Nephron progenitor cell (in vitro differentiated cells): Measurements from ENCODE around the gene SLC25A41.

Experiments used
- DNase-seq: peaks from one replicate; pipeline ENCODE4 v3.0.0; 2021
- H3K27ac Mint-ChIP-seq: 2 replicates; pipeline ENCODE4 v1.8.0; 2021; ENCODE audit warnings: mild to moderate bottlenecking, moderate library complexity, mixed read lengths
- H3K27me3 Mint-ChIP-seq: 2 replicates; pipeline ENCODE4 v1.8.0; 2021; ENCODE audit warnings: mild to moderate bottlenecking, low read depth, mixed read lengths; ENCODE audit not compliant: poor library complexity
- H3K36me3 Mint-ChIP-seq: 2 replicates; pipeline ENCODE4 v1.8.0; 2021; ENCODE audit warnings: low read depth, mixed read lengths
- H3K4me1 Mint-ChIP-seq: 2 replicates; pipeline ENCODE4 v1.8.0; 2021; ENCODE audit warnings: mixed read lengths
- H3K4me3 Mint-ChIP-seq: 2 replicates; pipeline ENCODE4 v1.8.0; 2021; ENCODE audit warnings: mild to moderate bottlenecking, moderate library complexity, mixed read lengths
- H3K9me3 Mint-ChIP-seq: 2 replicates; pipeline ENCODE4 v1.8.0; 2021; ENCODE audit warnings: mild to moderate bottlenecking, moderate library complexity, mixed read lengths
- TF ChIP-seq, protein P1 (sequence below): fragments of 200-600 bp; sonication (generic); IDR thresholded peaks from 2 replicates; pipeline ENCODE4 v1.5.0; 2021; ENCODE audit warnings: antibody characterized with exemption

SLC25A41 gene

DNA sequence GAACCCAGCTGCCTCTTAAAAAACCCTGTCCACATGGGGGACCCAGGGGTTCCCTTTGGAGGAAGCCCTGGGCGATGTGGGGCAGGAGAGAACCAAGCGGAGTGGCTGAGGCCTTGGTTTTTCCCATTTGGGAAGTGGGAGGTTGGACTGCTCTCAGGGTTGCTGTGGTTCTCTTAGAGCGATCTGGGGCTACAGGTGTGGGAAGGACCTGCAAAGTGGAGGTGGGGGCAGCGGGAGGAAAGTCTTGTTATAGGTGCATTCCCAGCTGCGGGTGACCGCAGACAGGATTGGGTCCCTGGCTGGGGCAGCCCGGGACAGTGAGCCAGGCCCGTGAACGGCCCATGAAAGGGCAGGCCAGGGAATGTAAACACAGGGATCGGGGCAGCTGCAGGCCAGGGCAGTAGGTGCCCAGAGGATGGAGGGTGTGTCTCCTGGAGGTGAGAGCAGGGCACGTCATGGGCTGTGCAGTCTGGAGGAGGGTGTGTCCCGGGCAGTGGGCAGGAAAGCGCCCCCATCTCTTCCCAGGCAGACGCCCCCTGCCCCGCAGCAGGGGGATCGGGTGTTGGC lies 25.2 kb upstream of the SLC25A41 start:
- H3K9me3 Mint-ChIP-seq, result peaks cover 17% of the 10 kb centered on the region
- H3K36me3 Mint-ChIP-seq, result peaks cover 34% of the 10 kb centered on the region
- peaks cover 41% of the 10 kb centered on the region for H3K27me3 Mint-ChIP-seq
- H3K4me1 Mint-ChIP-seq, result peaks cover 29% of the 10 kb centered on the region
- H3K4me3 Mint-ChIP-seq, result peak overlapping the region; percentile 90
- TF ChIP-seq, protein P1, sequence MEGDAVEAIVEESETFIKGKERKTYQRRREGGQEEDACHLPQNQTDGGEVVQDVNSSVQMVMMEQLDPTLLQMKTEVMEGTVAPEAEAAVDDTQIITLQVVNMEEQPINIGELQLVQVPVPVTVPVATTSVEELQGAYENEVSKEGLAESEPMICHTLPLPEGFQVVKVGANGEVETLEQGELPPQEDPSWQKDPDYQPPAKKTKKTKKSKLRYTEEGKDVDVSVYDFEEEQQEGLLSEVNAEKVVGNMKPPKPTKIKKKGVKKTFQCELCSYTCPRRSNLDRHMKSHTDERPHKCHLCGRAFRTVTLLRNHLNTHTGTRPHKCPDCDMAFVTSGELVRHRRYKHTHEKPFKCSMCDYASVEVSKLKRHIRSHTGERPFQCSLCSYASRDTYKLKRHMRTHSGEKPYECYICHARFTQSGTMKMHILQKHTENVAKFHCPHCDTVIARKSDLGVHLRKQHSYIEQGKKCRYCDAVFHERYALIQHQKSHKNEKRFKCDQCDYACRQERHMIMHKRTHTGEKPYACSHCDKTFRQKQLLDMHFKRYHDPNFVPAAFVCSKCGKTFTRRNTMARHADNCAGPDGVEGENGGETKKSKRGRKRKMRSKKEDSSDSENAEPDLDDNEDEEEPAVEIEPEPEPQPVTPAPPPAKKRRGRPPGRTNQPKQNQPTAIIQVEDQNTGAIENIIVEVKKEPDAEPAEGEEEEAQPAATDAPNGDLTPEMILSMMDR, result no peak
- no peak overlapping the region for H3K27ac Mint-ChIP-seq
- no peak for DNase-seq

DNA sequence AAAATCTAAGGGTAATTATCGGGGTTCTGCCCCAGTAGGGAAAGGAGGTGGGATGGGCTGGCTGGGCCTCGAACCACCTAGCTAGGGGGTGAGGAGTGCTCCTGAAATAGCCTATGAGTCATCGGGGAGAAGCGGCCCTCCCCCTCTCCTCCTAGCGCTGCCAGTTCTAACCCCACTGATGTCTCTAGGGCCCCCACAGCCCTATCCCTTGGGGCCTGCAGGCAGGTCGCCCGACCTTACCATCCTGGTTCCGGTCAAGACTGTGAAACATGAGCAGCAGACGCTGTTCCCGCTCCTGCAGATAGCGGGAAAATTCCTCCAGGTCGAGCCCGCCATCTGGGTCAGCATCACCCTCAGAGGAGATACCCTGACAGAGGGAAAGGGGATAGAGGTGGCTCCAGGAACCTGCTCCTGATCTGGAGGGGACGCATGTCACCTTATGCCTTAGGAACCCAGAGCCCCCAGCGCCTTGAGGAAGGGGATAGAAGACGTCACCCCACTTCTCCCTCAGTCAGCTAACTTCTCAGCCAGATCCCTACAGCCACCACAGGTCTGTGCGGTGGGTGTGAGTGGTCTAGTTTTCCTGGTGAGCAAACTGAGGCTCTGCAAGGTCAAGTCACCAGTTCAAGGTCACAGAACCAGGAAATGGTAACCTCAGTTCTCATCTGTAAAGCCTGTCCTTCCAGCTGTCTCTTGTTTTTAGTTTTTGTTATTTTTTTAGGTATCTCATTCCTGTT lies 24.6 kb upstream of the SLC25A41 start:
- Mint-ChIP-seq H3K27me3 (peaks cover 35% of the 10 kb centered on the region), H3K9me3 (peaks cover 24% of the 10 kb centered on the region), H3K4me1 (peaks cover 29% of the 10 kb centered on the region), H3K4me3 (peak overlapping the region; percentile 90), H3K36me3 (peaks cover 40% of the 10 kb centered on the region), H3K27ac (no peak overlapping the region)
- TF ChIP-seq, protein P1, result no peak
- DNase-seq, result no peak

DNA sequence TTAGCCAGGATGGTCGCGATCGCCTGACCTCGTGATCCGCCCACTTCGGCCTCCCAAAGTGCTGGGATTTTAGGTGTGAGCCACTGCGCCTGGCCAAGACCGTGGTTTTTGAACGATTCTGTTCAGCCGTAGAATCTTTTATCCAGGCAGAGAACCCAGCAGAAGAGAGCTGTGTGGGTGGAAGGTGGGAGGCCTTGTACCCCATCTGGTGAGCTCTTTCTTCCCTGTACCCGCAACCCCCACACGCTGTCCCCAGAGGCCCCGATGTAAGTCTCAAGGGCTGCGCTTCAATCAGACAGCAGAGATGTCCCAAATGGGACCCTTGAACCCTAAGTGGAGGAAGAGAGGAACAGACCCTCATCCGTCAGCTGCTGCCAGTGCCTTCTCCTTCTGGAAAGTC lies 22.4 kb upstream of the SLC25A41 start:
- TF ChIP-seq, protein P1, result no peak
- no peak for DNase-seq
- H3K27me3 Mint-ChIP-seq, result peaks cover 15% of the 10 kb centered on the region
- H3K36me3 Mint-ChIP-seq, result peaks cover 59% of the 10 kb centered on the region
- peaks cover 29% of the 10 kb centered on the region for H3K9me3 Mint-ChIP-seq
- no peak overlapping the region for H3K4me3 Mint-ChIP-seq
- H3K27ac Mint-ChIP-seq, result no peak overlapping the region
- peaks cover 29% of the 10 kb centered on the region for H3K4me1 Mint-ChIP-seq

DNA sequence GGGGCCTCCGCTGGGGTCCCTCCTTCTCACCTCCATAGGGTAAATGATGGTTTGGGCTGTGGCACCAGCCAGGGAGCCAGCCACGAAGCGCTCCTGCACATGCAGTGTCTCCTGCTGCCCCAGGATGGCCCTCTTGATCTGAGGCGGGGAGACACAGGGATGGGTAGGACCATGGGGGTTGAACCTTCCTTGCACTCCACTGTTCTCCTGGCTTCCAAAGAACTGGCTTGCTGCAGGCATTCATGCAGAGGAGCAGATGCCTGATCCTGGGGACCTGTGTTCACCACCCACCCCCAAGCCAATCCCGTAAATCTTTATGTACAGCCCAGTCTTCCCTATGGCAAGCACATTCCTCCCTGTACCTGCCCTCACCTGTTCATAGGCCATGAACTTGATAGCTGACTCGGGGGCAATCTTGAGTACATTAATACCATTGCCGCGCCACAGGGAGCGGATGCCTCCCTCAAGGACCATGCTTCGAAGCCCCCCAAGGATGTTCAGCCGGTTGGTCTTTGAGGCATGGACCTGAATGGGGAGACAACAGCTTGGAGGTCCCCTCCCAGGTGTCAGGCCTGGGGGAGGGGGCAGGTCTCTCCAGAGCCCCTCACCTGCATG lies 20.5 kb upstream of the SLC25A41 start:
- H3K27ac Mint-ChIP-seq, result no peak overlapping the region
- no peak overlapping the region for H3K4me3 Mint-ChIP-seq
- peaks cover 15% of the 10 kb centered on the region for H3K27me3 Mint-ChIP-seq
- DNase-seq, result no peak
- peaks cover 18% of the 10 kb centered on the region for H3K4me1 Mint-ChIP-seq
- peaks cover 29% of the 10 kb centered on the region for H3K9me3 Mint-ChIP-seq
- TF ChIP-seq, protein P1, result no peak
- H3K36me3 Mint-ChIP-seq, result peaks cover 67% of the 10 kb centered on the region

DNA sequence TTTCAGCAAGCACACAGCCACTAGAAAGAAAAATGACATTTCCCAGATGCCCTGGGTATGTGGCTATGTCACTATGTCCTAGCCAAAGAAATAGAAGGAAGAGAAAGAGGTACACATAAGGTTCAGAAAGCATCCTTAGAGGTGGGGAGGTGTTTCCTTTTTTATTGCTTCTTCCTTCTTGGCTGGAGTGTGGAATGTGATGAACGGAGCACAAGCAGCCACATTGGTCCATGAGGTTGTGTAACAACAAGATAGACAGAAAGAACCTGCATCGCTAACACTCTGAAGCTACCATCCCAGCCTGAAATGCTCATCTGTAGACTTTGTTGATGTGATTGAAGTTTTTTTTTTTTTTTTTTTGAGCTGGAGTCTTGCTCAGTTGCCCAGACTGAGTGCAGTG lies 19.3 kb upstream of the SLC25A41 start:
- H3K27ac Mint-ChIP-seq, result no peak overlapping the region
- peaks cover 7% of the 10 kb centered on the region for H3K4me1 Mint-ChIP-seq
- peaks cover 67% of the 10 kb centered on the region for H3K36me3 Mint-ChIP-seq
- peaks cover 9% of the 10 kb centered on the region for H3K27me3 Mint-ChIP-seq
- TF ChIP-seq, protein P1, result no peak
- no peak for DNase-seq
- peaks cover 29% of the 10 kb centered on the region for H3K9me3 Mint-ChIP-seq
- no peak overlapping the region for H3K4me3 Mint-ChIP-seq
